GM12878 (cell line): Measurements from ENCODE around the gene PRR11. TPM values are rescaled to one million over a fixed set of nuclear protein-coding genes. Genes with fewer than 3 reads are reported as not detected.

Experiments used
- BCL11A ChIP-seq: IDR thresholded peaks from 2 replicates; pipeline ENCODE4 v1.6.1; 2011; ENCODE audit warnings: low read depth, low read length
- CEBPB ChIP-seq, 2 experiments: fragments of 150-350 bp in 1 of 2; IDR thresholded peaks; 2 replicates each; pipeline ENCODE4 v1.6.1; 2012 to 2014; ENCODE audit warnings: low read depth in 2 of 2, low read length in 2 of 2, borderline replicate concordance in 1 of 2, inconsistent platforms in 1 of 2
- EGR1 ChIP-seq, 2 experiments: IDR thresholded peaks; 1 replicate in 1 of 2; 2 replicates in 1 of 2; pipeline ENCODE4 v1.6.1; 2011 to 2012; ENCODE audit warnings: low read depth in 2 of 2, low read length in 2 of 2, borderline replicate concordance in 1 of 2, mild to moderate bottlenecking in 1 of 2, moderate library complexity in 1 of 2
- ESRRA ChIP-seq: IDR thresholded peaks from 2 replicates; pipeline ENCODE4 v1.6.1; 2012; ENCODE audit warnings: mild to moderate bottlenecking, low read length, improper control_type of control experiment
- FOXK2 ChIP-seq: fragments of 450-650 bp; IDR thresholded peaks from 2 replicates; pipeline ENCODE4 v1.6.1; 2017; ENCODE audit warnings: mild to moderate bottlenecking, moderate library complexity
- IKZF2 ChIP-seq, 2 experiments: fragments of 450-650 bp; IDR thresholded peaks; 2 replicates each; pipeline ENCODE4 v1.6.1; 2017; ENCODE audit warnings: mild to moderate bottlenecking in 2 of 2, moderate library complexity in 2 of 2
- IRF4 ChIP-seq: IDR thresholded peaks from 2 replicates; pipeline ENCODE4 v1.6.1; 2011; ENCODE audit warnings: low read depth, low read length
- JUNB ChIP-seq: IDR thresholded peaks from 2 replicates; pipeline ENCODE4 v1.6.1; 2016; ENCODE audit warnings: antibody characterized with exemption, mild to moderate bottlenecking
- KLF5 ChIP-seq: fragments of 450-650 bp; IDR thresholded peaks from 2 replicates; pipeline ENCODE4 v1.6.1; 2014; ENCODE audit warnings: mild to moderate bottlenecking; ENCODE audit not compliant: partially characterized antibody
- MEF2B ChIP-seq: fragments of 450-650 bp; IDR thresholded peaks from 2 replicates; pipeline ENCODE4 v1.6.1; 2018; ENCODE audit warnings: mild to moderate bottlenecking, moderate library complexity; ENCODE audit not compliant: partially characterized antibody, poor library complexity, severe bottlenecking
- PAX5 ChIP-seq: IDR thresholded peaks from 2 replicates; pipeline ENCODE4 v1.6.1; 2011; ENCODE audit warnings: low read depth, low read length, borderline replicate concordance
- POU2F2 ChIP-seq: IDR thresholded peaks from 3 replicates; pipeline ENCODE4 v1.6.1; 2011; ENCODE audit warnings: low read depth, mild to moderate bottlenecking, low read length, borderline replicate concordance
- RAD51 ChIP-seq: fragments of 450-650 bp; IDR thresholded peaks from 2 replicates; pipeline ENCODE4 v1.6.1; 2016; ENCODE audit warnings: moderate library complexity, mild to moderate bottlenecking, inconsistent platforms
- SIX5 ChIP-seq: IDR thresholded peaks from 2 replicates; pipeline ENCODE4 v1.6.1; 2011; ENCODE audit warnings: mild to moderate bottlenecking, low read depth, low read length, moderate library complexity; ENCODE audit not compliant: severe bottlenecking
- YBX1 ChIP-seq: fragments of 450-650 bp; IDR thresholded peaks from 2 replicates; pipeline ENCODE4 v1.6.1; 2016; ENCODE audit warnings: antibody characterized with exemption
- ZNF384 ChIP-seq: IDR thresholded peaks from 2 replicates; pipeline ENCODE4 v1.6.1; 2012; ENCODE audit warnings: low read depth, mild to moderate bottlenecking, low read length, improper control_type of control experiment, borderline replicate concordance
- polyA plus RNA-seq, 11 experiments: library from polyadenylated mRNA; depleted of rRNA in 4 of 11; unstranded in 6 of 11; stranded (reverse) in 5 of 11; fragments of >200 nt; fragmentation: Nextera tagmentation in 4 of 11; fragmentation: Illumina TruSeq in 1 of 11; extraction: Ambion mirVana in 4 of 11; extraction: Trizol in 1 of 11; gene quantifications; 1 replicate in 1 of 11; 2 replicates in 10 of 11; pipeline versions ENCODE4 v1.2.1 to v1.2.3, GENCODE V29; 2011 to 2016; ENCODE audit warnings: inconsistent platforms in 2 of 11, missing spikeins in 2 of 11, low read depth in 1 of 11
- total RNA-seq, 4 experiments: library from RNA; depleted of rRNA in 3 of 4; stranded (reverse); fragments of >200 nt in 3 of 4; fragmentation: Illumina TruSeq in 1 of 4; extraction: Trizol in 1 of 4; gene quantifications; 2 replicates each; pipeline versions ENCODE4 v1.2.1 to v1.2.3, GENCODE V29; 2013 to 2021
- TF ChIP-seq, protein P1 (sequence below), 3 experiments: IDR thresholded peaks in 2 of 3; conservative IDR thresholded peaks in 1 of 3; 2 replicates each; pipeline ENCODE4 v1.5.1; 2011; ENCODE audit warnings: low read depth in 3 of 3, low read length in 3 of 3, mild to moderate bottlenecking in 3 of 3, control low read depth in 2 of 3, moderate library complexity in 2 of 3, inconsistent platforms in 1 of 3, mixed read lengths in 1 of 3; ENCODE audit not compliant: control insufficient read depth in 2 of 3, insufficient read depth in 1 of 3; ENCODE audit errors: extremely low read depth in 1 of 3
- TF ChIP-seq, protein P2 (sequence below): IDR thresholded peaks from 2 replicates; pipeline ENCODE4 v1.6.1; 2012; ENCODE audit warnings: low read length, inconsistent platforms
- TF ChIP-seq, protein P3 (sequence below): fragments of 450-650 bp; IDR thresholded peaks from 2 replicates; pipeline ENCODE4 v1.6.1; 2017; ENCODE audit warnings: mild to moderate bottlenecking, low read depth, inconsistent platforms; ENCODE audit not compliant: poor library complexity, severe bottlenecking
- TF ChIP-seq, protein P4 (sequence below): fragments of 450-650 bp; IDR thresholded peaks from 2 replicates; pipeline ENCODE4 v1.6.1; 2017; ENCODE audit warnings: antibody characterized with exemption, mild to moderate bottlenecking, moderate library complexity

PRR11 gene
- total and polyA plus RNA-seq, 10 of the 15 experiments (the other 5 are each of a cell fraction or from before 2014, with no cell fraction given): 20.8 to 97.0 (median 48.3) TPM

DNA sequence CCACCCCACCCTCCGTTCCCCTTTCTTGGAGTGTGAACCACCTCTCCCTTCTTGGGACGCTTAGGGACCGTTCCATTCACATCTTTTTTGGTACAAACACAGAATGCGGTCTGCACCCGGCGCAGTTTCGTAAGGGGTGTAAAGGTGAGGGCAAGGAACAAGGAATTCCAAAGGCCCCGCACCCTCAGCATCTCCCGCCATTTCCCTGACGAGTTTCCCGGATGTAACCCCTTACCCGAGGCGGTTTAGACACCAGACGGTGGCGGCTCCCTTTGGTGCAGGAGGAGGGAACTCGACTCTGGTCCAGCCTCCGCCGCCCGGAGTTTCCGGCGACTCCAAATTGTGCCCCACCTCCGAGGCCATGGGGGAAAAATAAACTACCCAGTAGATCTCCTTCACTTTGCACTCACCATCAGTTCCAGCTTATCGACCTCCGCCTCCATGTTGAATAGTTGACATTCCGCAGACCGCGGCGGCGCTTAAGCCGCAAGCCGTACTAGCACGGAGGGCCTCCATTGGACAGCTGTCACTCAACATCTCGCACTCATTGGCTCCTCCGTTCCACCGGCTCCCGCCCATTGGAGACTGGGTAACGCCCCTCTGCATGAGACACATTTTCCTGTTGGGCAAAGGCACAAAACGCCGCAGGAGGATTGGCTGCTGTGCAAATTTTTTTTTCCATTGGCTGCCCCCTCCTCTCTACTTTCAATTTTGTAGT, 666 bp upstream of the PRR11 start, which contains the start of gene SKA2 (continued):
- TF ChIP-seq ESRRA (peak; percentile 51; the same call in 1 of the 2 replicates), POU2F2 (peak; percentile 30; the same call in 1 of the 3 replicates), KLF5 (peak; percentile 47), PAX5 (0 out of 2 replicates have a peak, but pooled peaks have one; percentile 7), SIX5 (peak; percentile 34), BCL11A (no peak), FOXK2 (peak; percentile 54; the same call in 1 of the 2 replicates), EGR1 (IDR thresholded peaks at IDR 0.05; ENCODE audit: borderline replicate concordance in 1 of 2, low read depth in 2 of 2, low read length in 2 of 2) (no peak), IRF4 (no peak), IKZF2 (IDR thresholded peaks at IDR 0.05) (peak; percentile 68 to 83), CEBPB (IDR thresholded peaks at IDR 0.05; ENCODE audit: borderline replicate concordance in 1 of 2, low read depth in 2 of 2, low read length in 2 of 2) (no peak), YBX1 (no peak), RAD51 (no peak), ZNF384 (peak; percentile 91), JUNB (no peak), MEF2B (no peak)
- TF ChIP-seq, protein P1, sequence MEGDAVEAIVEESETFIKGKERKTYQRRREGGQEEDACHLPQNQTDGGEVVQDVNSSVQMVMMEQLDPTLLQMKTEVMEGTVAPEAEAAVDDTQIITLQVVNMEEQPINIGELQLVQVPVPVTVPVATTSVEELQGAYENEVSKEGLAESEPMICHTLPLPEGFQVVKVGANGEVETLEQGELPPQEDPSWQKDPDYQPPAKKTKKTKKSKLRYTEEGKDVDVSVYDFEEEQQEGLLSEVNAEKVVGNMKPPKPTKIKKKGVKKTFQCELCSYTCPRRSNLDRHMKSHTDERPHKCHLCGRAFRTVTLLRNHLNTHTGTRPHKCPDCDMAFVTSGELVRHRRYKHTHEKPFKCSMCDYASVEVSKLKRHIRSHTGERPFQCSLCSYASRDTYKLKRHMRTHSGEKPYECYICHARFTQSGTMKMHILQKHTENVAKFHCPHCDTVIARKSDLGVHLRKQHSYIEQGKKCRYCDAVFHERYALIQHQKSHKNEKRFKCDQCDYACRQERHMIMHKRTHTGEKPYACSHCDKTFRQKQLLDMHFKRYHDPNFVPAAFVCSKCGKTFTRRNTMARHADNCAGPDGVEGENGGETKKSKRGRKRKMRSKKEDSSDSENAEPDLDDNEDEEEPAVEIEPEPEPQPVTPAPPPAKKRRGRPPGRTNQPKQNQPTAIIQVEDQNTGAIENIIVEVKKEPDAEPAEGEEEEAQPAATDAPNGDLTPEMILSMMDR (IDR thresholded peaks at IDR 0.05 in 2 of 3, conservative IDR thresholded peaks at IDR 0.05 in 1 of 3; ENCODE audit: control insufficient read depth in 2 of 3, extremely low read depth in 1 of 3, insufficient read depth in 1 of 3, low read depth in 3 of 3, low read length in 3 of 3): no peak
- TF ChIP-seq, protein P2, sequence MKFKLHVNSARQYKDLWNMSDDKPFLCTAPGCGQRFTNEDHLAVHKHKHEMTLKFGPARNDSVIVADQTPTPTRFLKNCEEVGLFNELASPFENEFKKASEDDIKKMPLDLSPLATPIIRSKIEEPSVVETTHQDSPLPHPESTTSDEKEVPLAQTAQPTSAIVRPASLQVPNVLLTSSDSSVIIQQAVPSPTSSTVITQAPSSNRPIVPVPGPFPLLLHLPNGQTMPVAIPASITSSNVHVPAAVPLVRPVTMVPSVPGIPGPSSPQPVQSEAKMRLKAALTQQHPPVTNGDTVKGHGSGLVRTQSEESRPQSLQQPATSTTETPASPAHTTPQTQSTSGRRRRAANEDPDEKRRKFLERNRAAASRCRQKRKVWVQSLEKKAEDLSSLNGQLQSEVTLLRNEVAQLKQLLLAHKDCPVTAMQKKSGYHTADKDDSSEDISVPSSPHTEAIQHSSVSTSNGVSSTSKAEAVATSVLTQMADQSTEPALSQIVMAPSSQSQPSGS: no peak
- TF ChIP-seq, protein P3, sequence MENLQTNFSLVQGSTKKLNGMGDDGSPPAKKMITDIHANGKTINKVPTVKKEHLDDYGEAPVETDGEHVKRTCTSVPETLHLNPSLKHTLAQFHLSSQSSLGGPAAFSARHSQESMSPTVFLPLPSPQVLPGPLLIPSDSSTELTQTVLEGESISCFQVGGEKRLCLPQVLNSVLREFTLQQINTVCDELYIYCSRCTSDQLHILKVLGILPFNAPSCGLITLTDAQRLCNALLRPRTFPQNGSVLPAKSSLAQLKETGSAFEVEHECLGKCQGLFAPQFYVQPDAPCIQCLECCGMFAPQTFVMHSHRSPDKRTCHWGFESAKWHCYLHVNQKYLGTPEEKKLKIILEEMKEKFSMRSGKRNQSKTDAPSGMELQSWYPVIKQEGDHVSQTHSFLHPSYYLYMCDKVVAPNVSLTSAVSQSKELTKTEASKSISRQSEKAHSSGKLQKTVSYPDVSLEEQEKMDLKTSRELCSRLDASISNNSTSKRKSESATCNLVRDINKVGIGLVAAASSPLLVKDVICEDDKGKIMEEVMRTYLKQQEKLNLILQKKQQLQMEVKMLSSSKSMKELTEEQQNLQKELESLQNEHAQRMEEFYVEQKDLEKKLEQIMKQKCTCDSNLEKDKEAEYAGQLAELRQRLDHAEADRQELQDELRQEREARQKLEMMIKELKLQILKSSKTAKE: peak; percentile 92
- TF ChIP-seq, protein P4, sequence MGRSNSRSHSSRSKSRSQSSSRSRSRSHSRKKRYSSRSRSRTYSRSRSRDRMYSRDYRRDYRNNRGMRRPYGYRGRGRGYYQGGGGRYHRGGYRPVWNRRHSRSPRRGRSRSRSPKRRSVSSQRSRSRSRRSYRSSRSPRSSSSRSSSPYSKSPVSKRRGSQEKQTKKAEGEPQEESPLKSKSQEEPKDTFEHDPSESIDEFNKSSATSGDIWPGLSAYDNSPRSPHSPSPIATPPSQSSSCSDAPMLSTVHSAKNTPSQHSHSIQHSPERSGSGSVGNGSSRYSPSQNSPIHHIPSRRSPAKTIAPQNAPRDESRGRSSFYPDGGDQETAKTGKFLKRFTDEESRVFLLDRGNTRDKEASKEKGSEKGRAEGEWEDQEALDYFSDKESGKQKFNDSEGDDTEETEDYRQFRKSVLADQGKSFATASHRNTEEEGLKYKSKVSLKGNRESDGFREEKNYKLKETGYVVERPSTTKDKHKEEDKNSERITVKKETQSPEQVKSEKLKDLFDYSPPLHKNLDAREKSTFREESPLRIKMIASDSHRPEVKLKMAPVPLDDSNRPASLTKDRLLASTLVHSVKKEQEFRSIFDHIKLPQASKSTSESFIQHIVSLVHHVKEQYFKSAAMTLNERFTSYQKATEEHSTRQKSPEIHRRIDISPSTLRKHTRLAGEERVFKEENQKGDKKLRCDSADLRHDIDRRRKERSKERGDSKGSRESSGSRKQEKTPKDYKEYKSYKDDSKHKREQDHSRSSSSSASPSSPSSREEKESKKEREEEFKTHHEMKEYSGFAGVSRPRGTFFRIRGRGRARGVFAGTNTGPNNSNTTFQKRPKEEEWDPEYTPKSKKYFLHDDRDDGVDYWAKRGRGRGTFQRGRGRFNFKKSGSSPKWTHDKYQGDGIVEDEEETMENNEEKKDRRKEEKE: no peak
